CD14-positive monocyte (primary cell): ENCODE data around the gene KCNH1. TPM values are rescaled to one million over a fixed set of nuclear protein-coding genes. Genes with fewer than 3 reads are reported as not detected.

Source experiments
- DNase-seq, 3 donors: peaks; one replicate each; pipeline ENCODE4 v3.0.0-alpha.2; 2011 to 2022
- H2AFZ ChIP-seq: 2 replicates; pipeline ENCODE4 v1.6.0; 2012; ENCODE audit warnings: mild to moderate bottlenecking, low read depth, low read length, inconsistent platforms; ENCODE audit not compliant: insufficient read depth, poor library complexity, severe bottlenecking
- H3K27ac ChIP-seq, 2 donors: 1 replicate in 1 of 2; 2 replicates in 1 of 2; pipeline ENCODE4 v1.5.1; 2012 to 2013; ENCODE audit warnings: low read length in 2 of 2, control low read depth in 1 of 2, inconsistent platforms in 1 of 2, low read depth in 1 of 2, mild to moderate bottlenecking in 1 of 2
- H3K27me3 ChIP-seq, 2 donors: one replicate each; pipeline versions ENCODE4 v1.6.0 to v1.6.1; 2011 to 2013; ENCODE audit warnings: low read length in 2 of 2; ENCODE audit not compliant: control insufficient read depth in 2 of 2, insufficient read depth in 2 of 2
- H3K36me3 ChIP-seq, 2 donors: replicated peaks in 1 of 2; 1 replicate in 1 of 2; 2 replicates in 1 of 2; pipeline versions ENCODE4 v1.5.1 to v1.6.1; 2012 to 2013; ENCODE audit warnings: low read length in 2 of 2, control low read depth in 1 of 2, inconsistent platforms in 1 of 2, mild to moderate bottlenecking in 1 of 2; ENCODE audit not compliant: insufficient read depth in 2 of 2, control insufficient read depth in 1 of 2
- H3K4me1 ChIP-seq, 2 donors: 1 replicate in 1 of 2; 2 replicates in 1 of 2; pipeline versions ENCODE4 v1.5.1 to v1.6.1; 2012 to 2013; ENCODE audit warnings: low read length in 2 of 2, control low read depth in 1 of 2, inconsistent platforms in 1 of 2, mild to moderate bottlenecking in 1 of 2, moderate library complexity in 1 of 2; ENCODE audit not compliant: insufficient read depth in 2 of 2, control insufficient read depth in 1 of 2
- H3K4me2 ChIP-seq: replicated peaks from 2 replicates; pipeline ENCODE3; 2012; ENCODE audit warnings: low read length, moderate library complexity, mild to moderate bottlenecking; ENCODE audit not compliant: poor library complexity, severe bottlenecking; ENCODE audit errors: extremely low read depth
- H3K4me3 ChIP-seq, 3 experiments: fragments of 200-600 bp in 1 of 3; sonication (generic) in 1 of 3; replicated peaks in 1 of 3; 1 replicate in 2 of 3; 2 replicates in 1 of 3; pipeline ENCODE4 v1.5.1; 2011 to 2013; ENCODE audit warnings: low read length in 3 of 3, mild to moderate bottlenecking in 3 of 3, control low read depth in 2 of 3, low read depth in 2 of 3, inconsistent platforms in 1 of 3, moderate library complexity in 1 of 3
- H3K79me2 ChIP-seq: 2 replicates; pipeline ENCODE4 v1.6.0; 2012; ENCODE audit warnings: mild to moderate bottlenecking, control low read depth, inconsistent platforms, low read length, moderate library complexity; ENCODE audit not compliant: insufficient read depth
- H3K9ac ChIP-seq: 2 replicates; pipeline ENCODE4 v1.6.0; 2017; ENCODE audit warnings: low read length, mild to moderate bottlenecking; ENCODE audit not compliant: insufficient read depth, poor library complexity, severe bottlenecking
- H3K9me3 ChIP-seq, 2 donors: replicated peaks in 1 of 2; 1 replicate in 1 of 2; 2 replicates in 1 of 2; pipeline versions ENCODE4 v1.5.1 to v1.6.1; 2012 to 2013; ENCODE audit warnings: low read length in 2 of 2, control low read depth in 1 of 2; ENCODE audit not compliant: control insufficient read depth in 1 of 2, insufficient read depth in 1 of 2
- H4K20me1 ChIP-seq: 2 replicates; pipeline ENCODE4 v1.6.0; 2012; ENCODE audit warnings: mild to moderate bottlenecking, low read length, control low read depth, moderate library complexity; ENCODE audit not compliant: insufficient read depth
- H3K27ac Mint-ChIP-seq, 7 donors: one replicate each; pipeline ENCODE4 v1.8.0; 2020; ENCODE audit warnings: mild to moderate bottlenecking in 7 of 7, mixed read lengths in 7 of 7, moderate library complexity in 6 of 7, inconsistent platforms in 2 of 7
- H3K27me3 Mint-ChIP-seq, 3 donors: one replicate each; pipeline ENCODE4 v1.8.0; 2021 to 2022; ENCODE audit warnings: low read depth in 3 of 3, mild to moderate bottlenecking in 3 of 3, mixed read lengths in 3 of 3, moderate library complexity in 3 of 3, inconsistent platforms in 1 of 3
- H3K36me3 Mint-ChIP-seq, 2 donors: one replicate each; pipeline ENCODE4 v1.8.0; 2020; ENCODE audit warnings: mixed read lengths in 2 of 2, inconsistent platforms in 1 of 2, mild to moderate bottlenecking in 1 of 2
- H3K4me1 Mint-ChIP-seq: one replicate; pipeline ENCODE4 v1.8.0; 2020; ENCODE audit warnings: mild to moderate bottlenecking, mixed read lengths
- H3K4me3 Mint-ChIP-seq, 2 donors: one replicate each; pipeline ENCODE4 v1.8.0; 2020; ENCODE audit warnings: mild to moderate bottlenecking in 2 of 2, mixed read lengths in 2 of 2, moderate library complexity in 1 of 2
- H3K9me3 Mint-ChIP-seq, 7 donors: one replicate each; pipeline ENCODE4 v1.8.0; 2020 to 2022; ENCODE audit warnings: mixed read lengths in 7 of 7, mild to moderate bottlenecking in 6 of 7, moderate library complexity in 6 of 7, inconsistent platforms in 2 of 7
- WGBS: methylation state at CpG from one replicate; pipeline ENCODE4 v1.1.5; 2013; ENCODE audit warnings: missing lambda C conversion rate; ENCODE audit not compliant: insufficient coverage; 5-methylcytosine and 5-hydroxymethylcytosine counted together
- intact Hi-C, 2 donors: fragments of 100-400 bp; cut with micrococcal nuclease; formaldehyde crosslinking; loops; one replicate each; pipeline versions ENCODE4 v1.15.0 to v1.15.1; 2023
- polyA plus RNA-seq, 3 donors: library from polyadenylated mRNA; depleted of rRNA in 1 of 3; unstranded in 2 of 3; stranded (reverse) in 1 of 3; fragments of 300-500 nt in 2 of 3; fragments of >200 nt in 1 of 3; fragmentation: Illumina TruSeq in 2 of 3; gene quantifications; 1 replicate in 2 of 3; 2 replicates in 1 of 3; pipeline ENCODE4 v1.2.3, GENCODE V29; 2012 to 2021
- TF ChIP-seq, protein P1 (sequence below): fragments of 200-600 bp; IDR thresholded peaks from one replicate; pipeline ENCODE4 v1.8.0; 2022; ENCODE audit warnings: antibody characterized with exemption, mild to moderate bottlenecking

The KCNH1 gene
- polyA plus RNA-seq, 3 donors = not detected

DNA sequence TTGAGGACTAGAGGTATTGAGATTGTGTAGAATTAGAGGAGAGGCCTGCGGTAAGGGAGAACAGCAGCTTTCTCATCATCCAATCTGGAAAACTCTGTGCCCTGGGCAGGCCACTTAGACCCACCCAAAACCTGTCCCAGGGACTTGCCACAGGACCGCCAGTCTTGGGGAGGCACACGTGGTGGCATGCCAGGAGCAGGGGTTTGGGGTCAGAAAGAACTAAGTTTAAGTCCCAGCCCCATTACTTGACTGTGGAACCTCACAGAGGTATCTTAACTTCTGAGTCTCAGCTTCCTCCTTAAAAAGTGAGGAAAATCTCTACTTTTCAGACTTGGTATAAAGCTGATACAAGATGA lies 448.7 kb downstream of the KCNH1 start:
- Histone ChIP-seq H3K4me1 (peaks cover 0 to 5% of the 10 kb centered on the region in 2 donors), H3K79me2 (no peaks in the 10 kb centered on the region), H3K9ac (no peak overlapping the region), H3K27me3 (no peaks in the 10 kb centered on the region), H3K9me3 (no peaks in the 10 kb centered on the region), H3K27ac (no peak overlapping the region), H3K36me3 (no peaks in the 10 kb centered on the region), H2AFZ (no peak overlapping the region), H4K20me1 (no peaks in the 10 kb centered on the region), H3K4me2 (no peak overlapping the region), H3K4me3 (no peak overlapping the region)
- no peak overlapping the region for H3K27ac Mint-ChIP-seq
- H3K36me3 Mint-ChIP-seq = no peaks in the 10 kb centered on the region
- H3K4me1 Mint-ChIP-seq = peaks cover 16% of the 10 kb centered on the region
- peaks cover 0 to 3% (median 0%) of the 10 kb centered on the region in 7 donors for H3K9me3 Mint-ChIP-seq
- intact Hi-C loops = no loop called here
- no peak for DNase-seq
- WGBS = 100% methylated on average over 1 of the region's 3 CpGs
- peaks cover 0 to 2% (median 0%) of the 10 kb centered on the region in 3 donors for H3K27me3 Mint-ChIP-seq
- H3K4me3 Mint-ChIP-seq = no peak overlapping the region
- TF ChIP-seq, protein P1, sequence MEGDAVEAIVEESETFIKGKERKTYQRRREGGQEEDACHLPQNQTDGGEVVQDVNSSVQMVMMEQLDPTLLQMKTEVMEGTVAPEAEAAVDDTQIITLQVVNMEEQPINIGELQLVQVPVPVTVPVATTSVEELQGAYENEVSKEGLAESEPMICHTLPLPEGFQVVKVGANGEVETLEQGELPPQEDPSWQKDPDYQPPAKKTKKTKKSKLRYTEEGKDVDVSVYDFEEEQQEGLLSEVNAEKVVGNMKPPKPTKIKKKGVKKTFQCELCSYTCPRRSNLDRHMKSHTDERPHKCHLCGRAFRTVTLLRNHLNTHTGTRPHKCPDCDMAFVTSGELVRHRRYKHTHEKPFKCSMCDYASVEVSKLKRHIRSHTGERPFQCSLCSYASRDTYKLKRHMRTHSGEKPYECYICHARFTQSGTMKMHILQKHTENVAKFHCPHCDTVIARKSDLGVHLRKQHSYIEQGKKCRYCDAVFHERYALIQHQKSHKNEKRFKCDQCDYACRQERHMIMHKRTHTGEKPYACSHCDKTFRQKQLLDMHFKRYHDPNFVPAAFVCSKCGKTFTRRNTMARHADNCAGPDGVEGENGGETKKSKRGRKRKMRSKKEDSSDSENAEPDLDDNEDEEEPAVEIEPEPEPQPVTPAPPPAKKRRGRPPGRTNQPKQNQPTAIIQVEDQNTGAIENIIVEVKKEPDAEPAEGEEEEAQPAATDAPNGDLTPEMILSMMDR = no peak

DNA sequence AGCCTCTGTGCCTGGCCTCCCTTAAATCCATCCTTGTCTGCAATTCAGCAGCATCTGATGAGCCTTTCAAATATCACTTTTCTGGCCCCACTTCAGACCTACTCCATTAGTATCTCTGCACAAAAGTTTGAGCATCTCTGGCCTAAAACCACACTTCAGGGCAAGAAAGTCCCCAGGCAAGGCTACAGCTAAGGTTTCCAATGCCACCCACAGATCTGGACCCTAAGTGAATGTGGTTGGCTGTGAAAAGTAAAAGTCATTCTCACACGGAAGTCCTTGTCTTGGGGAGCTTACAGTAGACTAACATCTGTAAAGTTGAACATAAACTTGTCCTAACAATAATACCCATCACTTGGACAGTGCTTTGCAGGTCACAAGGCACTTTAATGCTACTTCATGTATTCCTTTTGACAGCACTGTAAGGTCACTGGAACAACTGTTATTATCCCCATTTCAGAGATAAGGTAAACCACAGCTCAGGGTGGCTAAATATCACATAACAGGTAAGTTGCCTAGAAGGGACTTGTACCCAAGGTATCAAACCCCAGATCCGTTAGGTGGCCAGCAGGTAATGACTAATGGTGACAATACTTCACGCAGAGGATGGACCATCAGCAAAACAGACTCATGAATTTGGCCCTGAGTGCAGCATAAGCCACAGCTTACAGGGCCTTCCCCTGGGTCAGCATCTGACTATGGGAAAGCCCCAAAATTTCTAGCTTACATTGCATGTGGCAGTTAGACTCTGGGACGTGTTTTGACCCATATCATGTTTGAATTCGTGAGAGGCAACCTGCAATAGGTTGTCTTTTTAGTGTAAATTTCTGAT lies 449.3 kb downstream of the KCNH1 start:
- Mint-ChIP-seq H3K4me1 (peaks cover 16% of the 10 kb centered on the region), H3K36me3 (no peaks in the 10 kb centered on the region), H3K9me3 (peaks cover 0 to 3% (median 0%) of the 10 kb centered on the region in 7 donors), H3K27me3 (peaks cover 0 to 2% (median 0%) of the 10 kb centered on the region in 3 donors), H3K4me3 (no peak overlapping the region), H3K27ac (no peak overlapping the region)
- 74% methylated on average over 2 of the region's 5 CpGs for WGBS
- DNase-seq = no peak
- H3K79me2 ChIP-seq = no peaks in the 10 kb centered on the region
- H3K27me3 ChIP-seq = no peaks in the 10 kb centered on the region
- no peak overlapping the region for H2AFZ ChIP-seq
- no peak overlapping the region for H3K27ac ChIP-seq
- no peak overlapping the region for H3K4me2 ChIP-seq
- TF ChIP-seq, protein P1 = no peak
- no peaks in the 10 kb centered on the region for H4K20me1 ChIP-seq
- no peak overlapping the region for H3K9ac ChIP-seq
- H3K9me3 ChIP-seq = no peaks in the 10 kb centered on the region
- no peaks in the 10 kb centered on the region for H3K36me3 ChIP-seq
- intact Hi-C loops = no loop called here
- peaks cover 0 to 5% of the 10 kb centered on the region in 2 donors for H3K4me1 ChIP-seq
- H3K4me3 ChIP-seq = no peak overlapping the region
